ENCODE results near the gene CDC42BPA. TPM values are rescaled to one million over a fixed set of nuclear protein-coding genes. Genes with fewer than 3 reads are reported as not detected.

CDC42BPA gene
- total and polyA plus RNA-seq, 2 of the 8 experiments (the other 6 are each of a cell fraction or from before 2014, with no cell fraction given) = 7.1 to 28.5 TPM

- no peak overlapping the region for H4K5ac ChIP-seq (ENCODE audit: insufficient read length, low read depth, low read length)
- no peak overlapping the region for H3K4me3 ChIP-seq (ENCODE audit: extremely low read depth in 1 of 4, insufficient read depth in 2 of 4, low read depth in 3 of 4, low read length in 4 of 4)
- ChIA-PET CTCF (ENCODE audit: partially characterized antibody) (interaction anchor here (1.0 to 1.2 kb wide), 2 partner anchors 22 to 25 kb away, joined by 3 to 4 read pairs; no protein-coding TSS in a partner anchor), POLR2A (ENCODE audit: partially characterized antibody) (no interaction called here)
- H3K23me2 ChIP-seq (ENCODE audit: low read depth, low read length) = peaks cover 9% of the 10 kb centered on the region
- no peak overlapping the region for H2AFZ ChIP-seq (ENCODE audit: low read length)
- no peak overlapping the region for H2AK5ac ChIP-seq (ENCODE audit: low read depth, low read length)
- peaks cover 0 to 2% (median 0%) of the 10 kb centered on the region in 4 experiments; a peak in 3 of 7 replicates for H3K27me3 ChIP-seq (replicated peaks in 1 of 4; ENCODE audit: control insufficient read depth in 3 of 4, extremely low read depth in 1 of 4, insufficient read depth in 3 of 4, low read length in 3 of 4)
- H3K9me3 ChIP-seq (ENCODE audit: insufficient read depth in 2 of 2, low read depth in 1 of 2, low read length in 1 of 2) = no peaks in the 10 kb centered on the region; a peak in 1 of 4 replicates
- peaks cover 0 to 70% of the 10 kb centered on the region in 2 experiments; a peak in 2 of 4 replicates for H3K79me2 ChIP-seq (ENCODE audit: control insufficient read depth in 1 of 2, insufficient read depth in 2 of 2, low read length in 2 of 2)
- WGBS, 2 experiments (ENCODE audit: extremely low coverage in 1 of 2, insufficient coverage in 1 of 2, insufficient read length in 1 of 2, insufficient replicate concordance in 2 of 2, low coverage in 1 of 2, low lambda C conversion rate in 2 of 2, missing lambda C conversion rate in 1 of 2) = 86% methylated on average over 5 of the region's 5 CpGs; no CpG with 5 or more reads in 1 of the 2 experiments
- H3K23ac ChIP-seq (ENCODE audit: insufficient read length) = no peak overlapping the region
- no peak for DNase-seq (ENCODE audit: low read depth in 1 of 2, low spot score in 2 of 2)
- no peak overlapping the region for H3K56ac ChIP-seq (replicated peaks; ENCODE audit: insufficient read length, low read depth, low read length)
- H3K79me1 ChIP-seq (ENCODE audit: low read depth, low read length) = peaks cover 12% of the 10 kb centered on the region
- no peak overlapping the region for H3K4me2 ChIP-seq (ENCODE audit: insufficient read depth in 1 of 2, low read depth in 2 of 2, low read length in 2 of 2)
- H3K9ac ChIP-seq (replicated peaks in 1 of 4; ENCODE audit: extremely low read depth in 1 of 4, low read depth in 3 of 4, low read length in 3 of 4) = no peak overlapping the region
- H4K91ac ChIP-seq (replicated peaks; ENCODE audit: insufficient read length, low read length) = no peak overlapping the region
- no peak overlapping the region for H2BK15ac ChIP-seq (ENCODE audit: low read length)
- H2BK20ac ChIP-seq (ENCODE audit: low read length) = no peak overlapping the region
- H3K27ac ChIP-seq (ENCODE audit: low read depth, low read length) = no peak overlapping the region
- no peak overlapping the region for H2BK12ac ChIP-seq (ENCODE audit: low read depth, low read length)
- no peak overlapping the region for H3K18ac ChIP-seq (ENCODE audit: extremely low read depth, low read length)
- H4K20me1 ChIP-seq (replicated peaks in 1 of 2; ENCODE audit: control insufficient read depth in 1 of 2, insufficient read depth in 2 of 2, low read length in 2 of 2) = peaks cover 1 to 3% of the 10 kb centered on the region in 2 experiments
- peaks cover 2 to 11% (median 5%) of the 10 kb centered on the region in 4 experiments for H3K4me1 ChIP-seq (replicated peaks in 1 of 4; ENCODE audit: control insufficient read depth in 3 of 4, insufficient read depth in 4 of 4, low read length in 3 of 4)
- no peak overlapping the region for H3K4ac ChIP-seq (replicated peaks; ENCODE audit: insufficient read length, low read depth, low read length)
- H2BK5ac ChIP-seq (ENCODE audit: low read depth, low read length) = no peak overlapping the region
- no peak for FAIRE-seq
- H3K36me3 ChIP-seq (ENCODE audit: control insufficient read depth in 2 of 4, insufficient read depth in 4 of 4, low read length in 3 of 4) = no peaks in the 10 kb centered on the region
- H3K14ac ChIP-seq (ENCODE audit: insufficient read length) = no peak overlapping the region
- no peak overlapping the region for H4K8ac ChIP-seq (ENCODE audit: extremely low read depth, insufficient read depth, low read length)
- no peak overlapping the region for H2BK120ac ChIP-seq (replicated peaks; ENCODE audit: low read depth, low read length)
- no peak for TF ChIP-seq SRF (IDR thresholded peaks at IDR 0.05; ENCODE audit: low read depth, low read length)
- no peak for TF ChIP-seq HDAC2 (IDR thresholded peaks at IDR 0.05; ENCODE audit: borderline replicate concordance in 1 of 2, low read depth in 2 of 2, low read length in 2 of 2)
- no peak for TF ChIP-seq CEBPB (IDR thresholded peaks at IDR 0.05; ENCODE audit: low read depth, low read length)
These were observed 375.1 kb downstream of the CDC42BPA start for GRCh38 chr1:226943156-226943555.

All from H1 (cell line).